GM12892 (cell line): ENCODE measurements around the gene SLC6A20.

Source experiments
- POLR2A ChIP-seq: IDR thresholded peaks from 2 replicates; pipeline ENCODE4 v1.6.1; 2011; ENCODE audit warnings: low read depth, low read length, control low read depth
- POLR2AphosphoS5 ChIP-seq: IDR thresholded peaks from 2 replicates; pipeline ENCODE4 v1.6.1; 2011; ENCODE audit warnings: low read depth, low read length, control low read depth
- TAF1 ChIP-seq: IDR thresholded peaks from 2 replicates; pipeline ENCODE4 v1.6.1; 2011; ENCODE audit warnings: low read depth, mild to moderate bottlenecking, control low read depth, low read length, borderline replicate concordance

GRCh38 chr3:45739991-45740390 lies 56.3 kb downstream of the SLC6A20 start:
- TF ChIP-seq POLR2A (no peak), POLR2AphosphoS5 (no peak), TAF1 (no peak)
